ENCODE measurements around the gene ADAMTS12.

- TF ChIP-seq RAD21 (IDR thresholded peaks at IDR 0.05; ENCODE audit: low read depth) (no peak), CTCF (IDR thresholded peaks at IDR 0.05 in 2 of 3, conservative IDR thresholded peaks at IDR 0.05 in 1 of 3; ENCODE audit: borderline replicate concordance in 1 of 3, insufficient read depth in 1 of 3, low read depth in 2 of 3, low read length in 2 of 3) (no peak), EZH2phosphoT487 (IDR thresholded peaks at IDR 0.05; ENCODE audit: borderline replicate concordance) (no peak), POLR2A (IDR thresholded peaks at IDR 0.05; ENCODE audit: borderline replicate concordance, extremely low read depth, insufficient read depth, insufficient read length) (no peak), REST (IDR thresholded peaks at IDR 0.05; ENCODE audit: low read depth) (no peak), SP1 (IDR thresholded peaks at IDR 0.05; ENCODE audit: low read depth) (no peak), POLR2AphosphoS5 (IDR thresholded peaks at IDR 0.05; ENCODE audit: low read depth, low read length) (no peak), EZH2 (IDR thresholded peaks at IDR 0.05) (no peak), ELF1 (IDR thresholded peaks at IDR 0.05; ENCODE audit: borderline replicate concordance, low read depth) (no peak), YY1 (IDR thresholded peaks at IDR 0.05; ENCODE audit: extremely low read depth, insufficient replicate concordance, low read depth, low read length) (no peak), EGR1 (IDR thresholded peaks at IDR 0.05; ENCODE audit: low read depth) (no peak), SRF (IDR thresholded peaks at IDR 0.05; ENCODE audit: low read depth) (no peak), CEBPB (IDR thresholded peaks at IDR 0.05; ENCODE audit: low read depth) (no peak), CBX3 (IDR thresholded peaks at IDR 0.05; ENCODE audit: low read depth) (no peak)
Measured at GRCh38 chr5:33659526-33660169, 232.1 kb downstream of the ADAMTS12 start.

All from HCT116 (cell line).